ENCODE measurements around the gene YTHDF1. TPM values are rescaled to one million over a fixed set of nuclear protein-coding genes. Genes with fewer than 3 reads are reported as not detected.
A peak's percentile ranks its signal among the peaks of the same experiment; 100 is the strongest.

The YTHDF1 gene
- total RNA-seq, 6 experiments from 2014 or later = 35.4 to 40.0 (median 37.2) TPM

DNA sequence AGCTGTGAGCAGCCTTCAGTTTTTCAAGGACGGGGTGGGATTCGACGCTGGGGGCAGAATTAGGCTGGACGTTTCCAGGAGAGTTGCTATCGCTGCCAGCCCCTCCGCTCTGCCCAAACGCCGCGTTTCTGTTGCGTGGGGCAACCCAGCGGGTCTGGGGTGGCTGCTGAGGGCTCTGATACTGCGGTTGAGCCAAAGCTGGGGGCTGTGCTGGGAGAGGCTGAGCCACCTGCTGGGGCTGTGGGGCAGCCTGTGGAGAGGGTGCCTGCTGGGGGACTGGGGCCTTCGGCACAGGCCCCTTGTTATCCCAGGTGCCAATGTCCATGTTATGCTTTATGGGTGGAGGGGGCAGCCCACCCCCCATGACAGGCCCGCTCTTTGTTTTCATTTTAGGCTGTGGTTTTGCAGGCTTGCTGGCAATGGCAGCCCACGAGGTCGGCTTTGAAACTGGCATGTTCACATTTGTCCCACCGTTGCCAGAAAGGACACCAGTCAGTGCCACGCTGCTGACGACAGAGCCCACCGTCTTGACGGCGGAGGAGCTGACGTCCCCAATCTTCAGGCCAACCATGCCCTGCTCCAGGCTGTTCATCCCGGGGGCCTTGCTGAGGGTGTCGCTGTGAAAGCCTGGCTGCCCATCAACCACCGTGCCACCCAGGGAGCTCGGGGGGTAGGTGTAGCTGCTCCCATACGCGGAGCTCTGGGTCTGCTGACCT lies 13.0 kb downstream of the YTHDF1 start:
- peaks cover 18% of the 10 kb centered on the region; the same call in 1 of the 2 replicates for H3K36me3 Mint-ChIP-seq (ENCODE audit: low read depth)
- TF ChIP-seq, protein P1, sequence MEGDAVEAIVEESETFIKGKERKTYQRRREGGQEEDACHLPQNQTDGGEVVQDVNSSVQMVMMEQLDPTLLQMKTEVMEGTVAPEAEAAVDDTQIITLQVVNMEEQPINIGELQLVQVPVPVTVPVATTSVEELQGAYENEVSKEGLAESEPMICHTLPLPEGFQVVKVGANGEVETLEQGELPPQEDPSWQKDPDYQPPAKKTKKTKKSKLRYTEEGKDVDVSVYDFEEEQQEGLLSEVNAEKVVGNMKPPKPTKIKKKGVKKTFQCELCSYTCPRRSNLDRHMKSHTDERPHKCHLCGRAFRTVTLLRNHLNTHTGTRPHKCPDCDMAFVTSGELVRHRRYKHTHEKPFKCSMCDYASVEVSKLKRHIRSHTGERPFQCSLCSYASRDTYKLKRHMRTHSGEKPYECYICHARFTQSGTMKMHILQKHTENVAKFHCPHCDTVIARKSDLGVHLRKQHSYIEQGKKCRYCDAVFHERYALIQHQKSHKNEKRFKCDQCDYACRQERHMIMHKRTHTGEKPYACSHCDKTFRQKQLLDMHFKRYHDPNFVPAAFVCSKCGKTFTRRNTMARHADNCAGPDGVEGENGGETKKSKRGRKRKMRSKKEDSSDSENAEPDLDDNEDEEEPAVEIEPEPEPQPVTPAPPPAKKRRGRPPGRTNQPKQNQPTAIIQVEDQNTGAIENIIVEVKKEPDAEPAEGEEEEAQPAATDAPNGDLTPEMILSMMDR (IDR thresholded peaks at IDR 0.05) = no peak
- no peak overlapping the region for H3K27ac Mint-ChIP-seq
- DNase-seq = no peak
- no peak overlapping the region for H3K4me3 Mint-ChIP-seq
- no peaks in the 10 kb centered on the region for H3K9me3 Mint-ChIP-seq
- H3K27me3 Mint-ChIP-seq (ENCODE audit: insufficient read depth) = no peaks in the 10 kb centered on the region; the same call in 1 of the 2 replicates
- H3K4me1 Mint-ChIP-seq (ENCODE audit: low read depth) = peaks cover 30% of the 10 kb centered on the region

DNA sequence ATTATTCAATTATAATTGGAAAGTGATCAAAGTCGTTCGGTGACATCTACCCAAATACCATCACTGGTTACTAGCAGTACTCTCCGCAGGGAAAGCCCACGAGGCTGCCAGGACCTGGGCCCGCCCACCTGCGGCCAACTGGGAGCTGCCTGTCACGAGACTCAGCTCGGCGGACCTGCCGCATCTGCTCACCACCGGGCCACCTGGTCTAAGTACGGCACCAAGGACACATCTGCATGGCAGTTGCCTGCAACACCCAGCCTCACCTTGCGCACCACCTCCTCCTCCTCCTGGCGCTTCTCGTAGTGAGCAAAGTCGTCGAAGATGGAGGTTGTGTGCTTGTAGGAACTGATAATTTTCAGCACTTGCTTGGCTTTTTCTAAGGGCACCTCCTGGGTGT lies 13.9 kb downstream of the YTHDF1 start:
- H3K36me3 Mint-ChIP-seq (ENCODE audit: low read depth) = peaks cover 18% of the 10 kb centered on the region; the same call in 1 of the 2 replicates
- H3K4me1 Mint-ChIP-seq (ENCODE audit: low read depth) = peaks cover 20% of the 10 kb centered on the region
- H3K27ac Mint-ChIP-seq = no peak overlapping the region
- no peaks in the 10 kb centered on the region for H3K9me3 Mint-ChIP-seq
- TF ChIP-seq, protein P1 (IDR thresholded peaks at IDR 0.05) = no peak
- no peak overlapping the region for H3K4me3 Mint-ChIP-seq
- H3K27me3 Mint-ChIP-seq (ENCODE audit: insufficient read depth) = no peaks in the 10 kb centered on the region; the same call in 1 of the 2 replicates
- DNase-seq = no peak

DNA sequence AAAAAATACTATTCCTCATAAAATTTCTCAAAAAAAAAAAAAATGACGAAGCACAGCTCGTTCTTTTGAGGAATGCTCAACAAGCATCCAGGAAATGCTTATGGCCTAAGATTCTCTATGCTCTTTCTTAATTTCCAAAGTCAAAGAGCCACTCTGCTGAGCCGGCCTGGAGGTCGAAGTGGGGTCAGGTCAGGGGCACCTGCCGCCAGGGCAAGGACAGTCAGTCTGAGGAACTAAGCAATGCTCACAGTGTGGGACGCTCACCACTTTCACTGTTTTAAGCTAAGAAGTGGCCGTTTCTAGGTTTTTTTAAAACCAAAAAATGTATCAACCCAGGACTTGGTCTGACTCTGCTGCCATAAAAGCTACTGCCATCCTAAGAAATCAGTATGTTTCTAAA lies 17.3 kb downstream of the YTHDF1 start:
- peaks cover 11% of the 10 kb centered on the region for H3K36me3 Mint-ChIP-seq (ENCODE audit: low read depth)

DNA sequence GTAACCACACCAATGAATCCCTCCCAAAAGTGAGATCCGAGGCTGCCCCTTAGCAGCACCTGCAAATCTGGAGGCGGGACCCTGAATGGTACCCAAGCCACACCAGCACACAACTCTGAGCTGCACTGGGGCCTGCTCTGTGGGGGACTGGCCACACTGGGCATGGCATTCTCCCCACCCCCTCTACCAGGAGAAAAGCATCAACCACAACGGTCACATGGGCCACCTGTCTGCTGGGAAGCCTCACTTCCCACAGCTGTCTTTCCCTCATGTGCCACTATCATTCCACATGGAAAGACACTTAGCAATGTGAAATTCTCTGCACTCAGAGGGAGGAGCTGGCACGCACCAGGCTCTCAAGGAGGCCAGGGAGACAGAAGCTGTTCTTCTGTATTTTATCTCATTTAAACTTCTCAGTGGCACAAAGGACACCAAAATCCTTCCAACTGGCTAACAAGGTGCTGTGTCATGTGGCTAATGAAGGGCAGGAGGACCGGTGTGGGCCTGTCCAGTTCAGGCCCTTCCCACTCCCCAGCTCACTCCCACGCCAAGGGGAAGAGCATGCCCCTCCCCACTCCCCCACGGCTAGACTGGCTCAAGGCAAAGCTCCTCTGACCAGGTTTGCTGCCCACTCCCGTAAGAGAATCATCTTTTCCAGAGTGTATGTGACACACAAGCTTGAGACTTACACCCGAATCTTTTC lies 19.0 kb downstream of the YTHDF1 start:
- TF ChIP-seq, protein P1 (IDR thresholded peaks at IDR 0.05) = no peak
- DNase-seq = no peak
- H3K4me3 Mint-ChIP-seq = no peak overlapping the region; the same call in 1 of the 2 replicates
- no peaks in the 10 kb centered on the region; the same call in 1 of the 2 replicates for H3K27me3 Mint-ChIP-seq (ENCODE audit: insufficient read depth)
- H3K27ac Mint-ChIP-seq = peak overlapping the region; percentile 40; the same call in 1 of the 2 replicates
- H3K4me1 Mint-ChIP-seq (ENCODE audit: low read depth) = peaks cover 16% of the 10 kb centered on the region
- no peaks in the 10 kb centered on the region for H3K9me3 Mint-ChIP-seq
- peaks cover 11% of the 10 kb centered on the region for H3K36me3 Mint-ChIP-seq (ENCODE audit: low read depth)

More for the DNA sequence above, 17.3 kb downstream of the YTHDF1 start:
- H3K4me1 Mint-ChIP-seq (ENCODE audit: low read depth) = peaks cover 16% of the 10 kb centered on the region
- peak overlapping the region; percentile 9; the same call in 1 of the 2 replicates for H3K27ac Mint-ChIP-seq
- no peaks in the 10 kb centered on the region for H3K9me3 Mint-ChIP-seq
- TF ChIP-seq, protein P1 (IDR thresholded peaks at IDR 0.05) = no peak
- H3K4me3 Mint-ChIP-seq = no peak overlapping the region
- DNase-seq = no peak
- H3K27me3 Mint-ChIP-seq (ENCODE audit: insufficient read depth) = no peaks in the 10 kb centered on the region; the same call in 1 of the 2 replicates

DNA sequence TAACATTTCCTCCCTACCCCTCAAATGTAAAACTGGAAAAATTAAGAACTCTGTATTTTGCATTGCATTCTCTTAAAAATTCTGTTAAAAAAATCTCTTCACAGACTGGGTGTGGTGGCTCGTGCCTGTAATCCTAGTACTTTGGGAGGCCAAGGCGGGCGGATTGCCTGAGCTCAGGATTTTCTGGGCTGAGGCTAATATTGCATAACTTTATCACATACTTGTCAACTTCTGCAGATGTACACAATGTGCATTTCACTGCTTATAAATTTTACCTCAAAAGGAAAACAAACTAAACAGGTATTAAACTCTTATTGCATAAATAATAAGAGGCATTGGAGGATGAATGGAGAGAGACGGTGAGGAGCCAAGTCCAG lies 21.1 kb downstream of the YTHDF1 start:
- peaks cover 16% of the 10 kb centered on the region for H3K4me1 Mint-ChIP-seq (ENCODE audit: low read depth)
- H3K9me3 Mint-ChIP-seq = no peaks in the 10 kb centered on the region
- peaks cover 5% of the 10 kb centered on the region for H3K36me3 Mint-ChIP-seq (ENCODE audit: low read depth)
- H3K27ac Mint-ChIP-seq = no peak overlapping the region
- no peak for DNase-seq
- H3K27me3 Mint-ChIP-seq (ENCODE audit: insufficient read depth) = no peaks in the 10 kb centered on the region; the same call in 1 of the 2 replicates
- H3K4me3 Mint-ChIP-seq = no peak overlapping the region
- TF ChIP-seq, protein P1 (IDR thresholded peaks at IDR 0.05) = no peak
